ENCODE results near the gene SPON2.

The SPON2 gene

DNA sequence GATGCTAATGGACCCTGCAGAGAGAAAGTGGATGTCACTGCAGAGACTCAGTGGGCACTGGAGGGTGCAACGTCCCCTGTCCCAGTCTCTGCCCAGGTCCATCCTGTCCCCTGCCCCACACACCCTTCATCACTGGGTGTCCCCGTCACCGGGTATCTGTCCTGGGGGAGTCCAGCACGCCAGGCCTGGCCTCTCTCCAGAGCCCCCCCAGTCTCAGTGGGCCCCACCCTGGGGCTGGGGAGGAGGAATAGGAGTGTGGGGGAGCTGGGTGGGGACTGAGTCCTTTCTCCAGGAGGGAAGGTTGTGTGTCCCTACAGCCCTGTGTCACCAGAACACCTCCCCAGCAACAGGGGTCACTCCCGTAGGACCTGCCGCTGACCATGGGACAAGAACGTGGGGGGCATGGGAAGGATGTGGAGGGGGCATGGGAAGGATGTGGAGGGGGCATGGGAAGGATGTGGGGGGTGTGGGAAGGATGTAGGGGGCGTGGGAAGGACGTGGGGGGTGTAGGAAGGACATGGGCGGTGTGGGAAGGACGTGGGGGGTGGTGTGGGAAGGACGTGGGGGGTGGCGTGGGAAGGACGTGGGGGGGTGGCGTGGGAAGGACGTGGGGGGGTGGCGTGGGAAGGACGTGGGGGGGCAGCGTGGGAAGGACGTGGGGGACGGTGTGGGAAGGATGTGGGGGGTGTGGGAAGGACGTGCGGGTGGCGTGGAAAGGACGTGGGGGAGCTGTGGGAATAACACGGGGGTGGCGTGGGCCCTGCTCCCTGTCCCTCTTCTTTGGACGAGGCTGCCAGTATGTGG, 21.0 kb upstream of the SPON2 start:
- DNase-seq: no peak

DNA sequence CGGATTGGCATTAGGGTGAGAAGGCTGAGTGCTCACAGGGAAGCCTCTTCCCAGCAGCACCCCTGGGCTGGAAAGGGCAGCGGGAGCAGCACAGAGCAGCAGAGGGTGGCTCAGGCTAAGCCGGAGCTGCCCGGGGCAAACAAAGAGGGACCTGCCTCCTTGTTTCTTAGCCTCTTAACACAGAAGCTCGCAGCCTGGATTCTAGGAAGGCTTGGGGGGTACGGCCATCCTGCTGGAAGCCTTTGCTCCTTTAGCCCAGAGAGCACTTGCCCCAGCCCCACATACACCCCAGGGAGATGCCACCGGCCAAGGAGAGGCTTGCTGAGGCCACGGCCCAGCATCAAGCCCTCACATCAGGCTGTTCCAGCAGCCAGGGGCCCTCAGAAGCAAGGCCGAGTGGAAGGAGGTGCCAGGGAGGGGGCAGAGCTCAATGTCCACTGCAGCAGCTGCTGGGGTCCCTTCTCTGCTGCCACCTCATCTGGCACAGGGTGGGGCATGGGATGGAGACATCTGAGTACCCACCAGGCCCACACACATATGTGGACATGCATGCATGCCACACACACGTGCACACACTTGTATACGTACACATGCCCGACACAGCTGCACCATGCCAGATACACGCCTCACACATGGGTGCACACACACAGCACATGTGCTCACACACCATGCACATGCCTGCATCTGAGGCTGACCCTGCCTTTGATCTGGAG, 20.3 kb upstream of the SPON2 start:
- DNase-seq: no peak

DNA sequence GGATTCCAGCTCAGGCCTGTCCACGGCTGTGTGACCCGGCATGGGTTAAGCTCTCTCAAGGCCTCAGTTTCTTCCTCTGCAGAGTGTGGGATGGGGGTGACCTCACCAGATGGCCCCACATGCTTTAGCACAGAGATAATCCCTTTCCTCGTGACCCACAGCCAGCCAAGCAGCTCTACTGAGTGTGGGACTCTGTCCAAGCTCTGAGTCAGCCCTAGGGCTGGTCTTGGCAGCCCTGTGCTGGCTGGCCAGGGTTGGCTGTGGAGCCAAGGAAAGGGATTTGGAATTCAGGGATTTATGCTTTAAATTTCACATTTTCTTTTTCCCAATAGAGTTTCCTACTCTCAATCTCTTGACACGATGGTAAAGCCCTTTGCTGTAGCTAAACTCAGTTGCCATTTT, 19.7 kb upstream of the SPON2 start:
- DNase-seq: no peak

DNA sequence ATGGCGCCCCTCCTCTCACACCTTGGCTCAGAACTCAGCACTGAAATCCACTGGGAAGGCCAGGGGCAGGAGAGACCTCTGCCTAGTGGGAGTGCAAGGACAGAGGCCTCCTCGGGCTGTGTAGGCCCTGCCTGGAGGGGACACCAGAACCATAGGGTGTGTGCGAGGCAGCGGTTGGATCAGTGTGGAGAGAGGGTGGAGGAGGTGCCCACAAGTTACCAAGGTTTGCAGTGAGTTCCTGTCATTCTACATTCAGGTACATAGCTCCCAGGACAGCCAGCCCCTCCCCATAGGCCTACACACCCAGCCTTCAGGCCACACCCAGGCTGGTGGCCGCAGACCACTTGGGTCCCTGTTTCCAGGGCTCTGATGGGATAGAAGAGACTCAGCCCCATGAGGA, 19.2 kb upstream of the SPON2 start:
- DNase-seq: no peak

DNA sequence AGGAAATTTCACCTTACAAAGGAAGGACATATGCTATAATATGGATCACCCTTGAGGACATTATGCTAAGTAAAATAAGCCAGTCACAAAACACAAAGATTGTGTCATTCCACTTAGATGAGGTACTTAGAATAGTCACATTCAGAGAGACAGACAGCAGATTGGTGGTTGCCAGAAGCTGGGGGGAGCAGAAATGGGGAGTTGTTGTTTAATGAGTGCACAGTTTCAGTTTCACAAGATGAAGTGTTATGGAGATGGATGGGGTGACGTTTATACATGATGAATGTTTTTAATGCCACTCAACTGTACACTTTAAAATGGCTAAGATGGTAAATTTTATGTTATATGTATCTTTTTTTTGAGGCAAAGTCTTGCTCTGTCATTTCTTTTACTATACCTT, 14.8 kb upstream of the SPON2 start:
- peak in 1 of 2 donors; percentile 77 for DNase-seq

DNA sequence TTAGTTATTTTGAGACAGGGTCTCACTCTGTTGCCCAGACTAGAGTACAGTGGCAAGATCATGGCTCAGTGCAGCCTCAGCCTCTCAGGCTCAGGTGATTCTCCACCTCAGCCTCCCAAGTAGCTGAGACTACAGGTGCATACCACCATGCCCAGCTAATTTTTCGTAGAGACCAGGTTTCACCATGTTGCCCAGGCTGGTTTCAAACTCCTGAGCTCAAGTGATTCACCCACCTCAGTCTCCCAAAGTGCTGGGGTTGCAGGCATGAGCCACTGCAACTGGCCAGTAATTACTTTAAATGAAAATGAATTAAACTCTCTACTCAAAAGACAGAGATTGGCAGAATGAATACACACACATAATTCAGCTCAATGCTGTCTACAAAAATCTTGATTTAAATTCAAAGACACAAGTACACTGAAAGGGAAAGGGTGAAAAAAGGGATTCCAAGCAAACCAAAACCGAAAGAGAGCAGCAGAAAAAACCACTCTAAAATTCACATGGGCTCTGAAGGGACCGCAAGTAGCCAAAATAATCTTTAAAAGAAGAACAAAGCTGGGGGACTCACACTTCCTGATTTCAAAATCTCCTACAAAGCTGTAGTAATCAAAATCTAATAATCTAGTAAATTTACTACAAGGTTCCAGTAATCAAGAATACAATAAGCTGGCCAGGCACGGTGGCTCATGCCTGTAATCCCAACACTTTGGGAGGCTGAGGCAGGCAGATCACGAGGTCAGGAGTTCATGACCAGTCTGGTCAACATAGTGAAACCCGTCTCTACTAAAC, 11.8 kb upstream of the SPON2 start:
- DNase-seq: peak in 1 of 2 donors; percentile 86

DNA sequence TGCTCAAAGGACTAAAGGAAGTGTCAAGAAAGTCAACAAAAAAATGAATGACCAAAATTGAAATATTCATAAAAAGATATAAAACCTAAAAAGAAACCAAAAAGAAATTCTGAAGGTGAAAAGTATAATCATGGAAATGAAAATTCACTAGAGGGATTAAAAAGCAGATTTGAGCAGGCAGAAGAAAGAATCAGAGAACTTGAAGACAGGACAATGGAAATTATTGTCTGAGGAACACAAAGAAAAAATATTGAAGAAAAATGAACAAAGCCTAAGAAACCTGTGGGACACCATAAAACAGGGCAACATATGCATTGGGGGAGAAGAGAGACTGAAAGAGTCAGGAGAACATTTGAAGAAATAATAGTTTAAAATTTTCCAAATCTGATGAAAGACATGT, 9.9 kb upstream of the SPON2 start:
- DNase-seq: no peak

DNA sequence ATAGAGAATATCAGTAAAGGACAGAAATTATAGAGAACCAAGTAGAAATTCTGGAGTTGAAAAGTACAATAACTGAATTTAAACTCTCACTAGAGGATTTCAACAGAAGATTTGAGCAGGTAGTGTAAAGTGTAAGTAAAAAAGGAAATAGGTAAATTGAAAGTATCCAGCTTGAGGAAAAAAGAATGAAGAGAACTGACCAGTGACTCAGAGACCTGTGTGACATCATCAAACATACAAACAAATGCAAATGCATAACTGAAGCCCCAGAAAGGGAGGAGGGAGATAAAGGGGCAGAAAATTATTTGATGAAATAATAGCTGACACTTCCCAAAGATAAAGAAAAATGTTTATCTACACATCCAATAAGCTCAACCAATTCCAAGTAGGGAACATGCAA, 8.3 kb upstream of the SPON2 start:
- no peak for DNase-seq

DNA sequence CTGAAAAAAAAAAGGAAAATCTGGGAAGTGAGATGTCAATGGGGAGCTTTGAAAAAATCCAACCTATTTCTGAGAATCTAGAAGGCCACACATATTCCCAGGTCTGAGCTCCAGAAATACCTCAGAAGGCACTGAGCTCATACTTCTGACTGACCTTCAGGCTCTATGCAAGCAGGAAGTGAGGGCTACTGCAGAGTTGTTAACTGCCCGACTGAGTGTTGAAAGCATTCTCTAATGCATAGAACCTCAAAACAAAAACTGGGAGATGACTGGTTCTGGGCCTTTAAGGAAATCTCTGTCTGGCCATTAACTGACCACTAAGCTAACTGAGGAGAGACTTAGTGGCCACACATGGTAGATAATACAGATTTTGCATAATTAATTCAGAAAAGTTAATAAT, 7.6 kb upstream of the SPON2 start:
- no peak for DNase-seq

DNA sequence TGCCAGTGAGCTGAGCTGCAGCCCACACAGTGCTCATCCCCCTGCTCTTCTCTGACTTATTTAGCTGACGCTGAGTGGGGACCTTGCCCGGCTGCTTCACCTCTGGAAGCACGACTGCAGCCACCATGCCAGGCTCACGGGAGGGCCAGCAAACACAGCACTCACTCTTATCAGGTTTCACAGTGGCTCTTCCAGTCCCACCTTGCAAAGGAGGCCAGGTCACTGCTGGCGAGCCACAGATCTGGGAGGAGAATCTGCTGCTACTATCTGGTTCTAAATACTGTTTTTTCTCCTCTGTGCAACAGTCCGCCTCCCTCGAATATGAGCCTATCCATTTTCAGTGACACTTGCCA, 6.7 kb upstream of the SPON2 start:
- DNase-seq: no peak

DNA sequence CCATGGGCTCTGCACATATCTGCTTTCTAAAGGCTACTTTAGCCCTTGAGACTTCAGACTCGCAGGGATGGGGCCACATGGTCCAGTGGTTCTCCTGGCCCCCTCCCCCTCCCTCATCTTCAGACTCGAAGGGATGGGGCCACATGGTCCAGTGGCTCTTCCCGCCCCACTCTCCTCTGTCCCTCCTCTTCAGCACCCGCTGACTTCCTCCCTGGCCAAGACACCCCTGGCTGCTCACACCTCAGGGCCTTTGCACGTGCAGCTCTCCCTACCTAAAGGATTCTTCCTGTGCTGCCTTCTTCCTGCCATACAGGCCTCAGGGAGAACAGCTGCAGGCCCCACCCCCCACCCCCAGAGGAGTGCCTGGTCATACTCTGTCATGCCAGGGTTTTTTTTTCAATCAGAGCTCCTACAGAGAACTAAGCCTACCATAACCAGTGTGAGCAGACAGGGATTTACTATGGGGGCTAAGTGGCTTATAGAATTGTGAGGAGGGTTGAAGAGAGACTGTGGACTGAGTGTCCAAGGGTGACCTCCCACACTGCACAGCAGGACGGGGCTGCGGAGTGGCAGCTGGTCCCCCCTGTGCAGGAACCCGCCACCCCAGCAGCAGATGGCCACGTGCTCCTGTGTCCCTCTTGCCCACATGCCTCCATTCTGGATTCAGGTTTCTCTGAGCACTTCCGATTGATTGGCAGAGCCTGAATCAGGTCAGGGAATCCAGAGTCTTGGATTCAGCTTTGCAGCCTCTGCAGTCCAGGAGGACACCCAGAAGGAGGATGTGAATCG, 6.1 kb upstream of the SPON2 start:
- no peak for DNase-seq

DNA sequence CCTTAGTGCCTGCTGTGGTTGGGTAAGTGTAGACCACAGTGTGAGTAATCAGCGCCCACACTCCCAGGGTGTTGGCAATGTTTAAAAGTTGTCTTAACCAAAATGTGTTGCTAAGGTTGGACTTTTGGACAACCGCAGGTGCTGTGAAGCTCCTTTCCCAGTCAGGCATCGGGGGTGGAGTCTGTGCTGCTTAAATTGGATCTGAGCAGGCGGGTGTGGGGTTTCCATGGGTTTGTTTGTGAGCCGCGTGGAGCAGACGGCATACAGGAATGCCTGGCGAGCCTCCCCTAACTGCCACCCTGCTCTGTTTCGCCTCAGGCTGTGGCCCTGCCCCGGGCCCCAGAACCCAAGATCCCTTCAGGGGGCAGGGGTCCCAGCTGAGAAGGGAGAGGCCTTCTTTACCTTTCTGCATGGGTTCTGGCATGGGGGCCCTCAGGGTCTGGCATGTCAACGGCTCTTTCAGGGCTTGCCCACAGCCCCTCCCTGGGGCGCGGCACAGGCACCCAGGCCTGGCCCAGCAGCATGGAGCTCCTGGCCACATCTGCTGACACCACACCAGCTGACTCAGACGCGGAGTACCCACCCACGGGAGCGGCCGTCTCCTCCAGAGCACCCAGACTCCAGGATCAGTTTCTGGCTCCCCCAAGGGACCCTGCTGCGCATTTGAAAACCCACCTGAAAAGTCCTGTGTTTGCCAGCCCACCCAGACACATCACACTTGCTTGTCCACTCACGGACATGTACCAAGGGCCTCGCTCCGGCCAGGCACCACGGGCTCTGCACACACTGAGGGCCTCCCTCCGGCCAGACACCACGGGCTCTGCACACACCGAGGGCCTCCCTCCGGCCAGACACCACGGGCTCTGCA, 5.1 kb upstream of the SPON2 start:
- no peak for DNase-seq

DNA sequence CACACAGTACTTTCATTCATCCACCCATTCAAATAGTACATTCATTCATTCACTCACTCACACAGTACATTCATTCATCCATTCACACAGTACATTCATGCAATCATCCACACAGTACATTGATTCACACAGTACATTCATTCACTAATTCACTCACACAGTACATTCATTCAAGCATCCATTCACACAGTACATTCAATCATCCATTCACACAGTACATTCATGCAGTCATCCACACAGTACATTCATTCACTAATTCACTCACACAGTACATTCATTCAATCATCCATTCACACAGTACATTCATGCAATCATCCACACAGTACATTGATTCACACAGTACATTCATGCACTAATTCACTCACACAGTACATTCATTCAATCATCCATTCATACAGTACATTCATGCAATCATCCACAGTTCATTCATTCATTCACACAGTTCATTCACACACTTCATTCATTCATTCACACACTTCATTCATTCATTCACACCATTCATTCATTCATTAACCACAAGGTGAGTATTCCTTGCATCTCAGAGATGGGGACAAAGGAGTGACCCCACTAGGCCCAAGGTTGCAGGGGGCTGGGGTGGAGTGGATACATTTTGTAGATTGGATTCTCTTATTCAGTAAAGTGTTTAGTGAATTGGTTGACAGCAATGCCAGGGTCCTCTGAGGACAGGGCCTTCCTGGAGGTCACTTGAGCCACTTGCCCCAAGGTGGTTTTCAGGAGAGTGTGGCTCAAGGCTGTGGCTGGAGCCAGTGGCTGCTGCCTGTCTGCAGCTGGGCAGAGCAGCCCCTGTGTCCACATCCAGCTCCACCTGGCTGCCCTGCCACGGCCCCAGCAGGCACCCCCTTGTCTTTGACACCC, 4.3 kb upstream of the SPON2 start:
- DNase-seq: no peak

DNA sequence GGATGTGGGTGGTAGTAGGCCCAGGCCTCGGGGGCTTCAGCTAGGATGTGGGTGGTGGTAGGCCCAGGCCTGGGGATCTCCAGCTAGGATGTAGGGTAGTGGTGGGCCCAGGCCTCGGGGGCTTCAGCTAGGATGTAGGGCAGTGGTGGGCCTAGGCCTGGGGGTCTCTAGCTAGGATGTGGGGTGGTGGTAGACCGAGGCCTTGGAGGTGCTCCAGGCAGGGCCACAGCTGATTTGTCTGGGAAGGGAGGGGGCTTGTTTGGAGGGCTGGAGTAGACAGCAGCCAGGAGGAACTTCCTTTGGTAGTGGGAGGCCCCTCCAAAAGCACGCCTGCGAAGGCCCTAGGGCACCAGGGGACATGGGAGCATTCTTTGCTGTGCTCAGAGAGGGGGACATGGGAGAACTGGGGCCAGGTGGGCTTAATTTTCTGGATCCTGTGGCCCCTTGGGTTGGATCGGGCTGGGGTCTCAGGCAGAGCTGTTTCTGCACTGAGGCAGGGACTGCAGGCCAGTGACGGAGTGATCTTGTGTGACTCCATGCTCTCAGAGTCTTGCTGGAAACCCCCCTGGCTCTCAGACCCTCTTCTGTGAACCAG, 3.3 kb upstream of the SPON2 start:
- DNase-seq: no peak

DNA sequence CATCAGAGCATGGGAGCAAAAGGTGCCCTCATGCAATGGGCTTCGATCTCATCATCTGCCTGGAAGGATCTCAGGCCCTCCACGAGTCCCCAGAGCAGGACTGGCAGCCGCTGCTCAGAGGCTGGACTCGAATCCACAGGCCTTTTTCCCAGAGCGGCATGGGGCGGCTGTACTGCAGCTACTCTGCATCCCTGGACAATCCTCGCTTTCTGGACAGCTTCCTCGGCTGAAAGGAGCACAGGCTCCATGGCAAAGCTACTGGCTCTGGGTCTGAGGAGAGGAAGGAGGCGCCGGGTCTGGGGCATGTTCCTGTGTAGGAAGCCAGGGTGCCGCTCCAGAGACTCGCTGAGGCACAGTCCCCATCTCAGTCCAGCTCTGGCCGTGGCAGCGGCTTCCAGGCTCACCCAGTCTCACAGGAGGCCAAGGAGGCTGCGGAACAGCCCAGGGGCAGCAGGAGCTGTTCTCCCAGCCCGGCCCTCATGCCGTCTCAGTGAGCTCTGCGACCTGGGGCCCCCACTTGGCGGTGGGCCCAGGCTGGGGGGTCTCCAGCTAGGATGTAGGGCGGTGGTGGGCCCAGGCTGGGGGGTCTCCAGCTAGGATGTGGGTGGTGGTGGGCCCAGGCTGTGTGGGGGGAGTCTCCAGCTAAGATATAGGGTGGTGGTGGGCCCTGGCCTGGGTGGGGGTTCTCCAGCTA, 2.7 kb upstream of the SPON2 start:
- DNase-seq: no peak

DNA sequence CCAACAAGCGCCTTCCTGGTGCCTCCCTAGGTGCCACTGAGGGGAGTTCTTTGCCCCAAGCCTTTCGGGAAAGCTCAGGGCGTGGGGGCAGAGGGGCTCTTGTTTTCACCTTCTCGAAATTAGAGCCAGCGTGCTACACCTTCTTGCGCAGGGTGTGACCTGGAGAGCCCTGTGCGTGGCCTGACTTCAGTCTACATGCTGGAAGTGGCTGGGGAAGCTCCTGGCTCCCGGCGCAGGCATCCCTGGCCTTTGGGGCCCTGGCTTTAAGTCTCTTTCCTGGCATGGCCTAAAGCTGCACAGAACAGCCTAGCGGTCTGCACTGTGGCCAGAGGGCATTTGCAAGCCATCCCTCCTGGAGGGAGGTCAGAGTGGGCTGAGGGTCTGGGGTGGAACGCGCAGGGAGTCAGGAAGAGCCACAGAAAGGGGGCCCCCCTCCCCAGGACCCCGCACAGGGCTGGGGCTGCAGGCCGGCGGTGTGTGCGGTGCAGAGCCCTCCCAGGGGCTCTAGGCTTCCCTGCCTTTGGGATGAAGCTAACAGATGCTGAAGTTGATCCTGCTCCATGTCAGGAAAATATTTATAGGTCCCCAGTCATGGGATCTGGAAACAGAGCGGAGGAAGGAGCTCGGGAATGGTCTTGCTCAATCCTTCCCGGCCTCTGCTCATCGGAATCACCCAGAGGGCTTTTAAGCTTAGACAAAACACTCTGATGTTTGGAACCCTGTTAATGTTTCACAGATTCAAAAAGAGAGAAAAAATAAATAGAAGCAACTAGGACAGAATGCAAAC, 781 bp upstream of the SPON2 start:
- DNase-seq: no peak

DNA sequence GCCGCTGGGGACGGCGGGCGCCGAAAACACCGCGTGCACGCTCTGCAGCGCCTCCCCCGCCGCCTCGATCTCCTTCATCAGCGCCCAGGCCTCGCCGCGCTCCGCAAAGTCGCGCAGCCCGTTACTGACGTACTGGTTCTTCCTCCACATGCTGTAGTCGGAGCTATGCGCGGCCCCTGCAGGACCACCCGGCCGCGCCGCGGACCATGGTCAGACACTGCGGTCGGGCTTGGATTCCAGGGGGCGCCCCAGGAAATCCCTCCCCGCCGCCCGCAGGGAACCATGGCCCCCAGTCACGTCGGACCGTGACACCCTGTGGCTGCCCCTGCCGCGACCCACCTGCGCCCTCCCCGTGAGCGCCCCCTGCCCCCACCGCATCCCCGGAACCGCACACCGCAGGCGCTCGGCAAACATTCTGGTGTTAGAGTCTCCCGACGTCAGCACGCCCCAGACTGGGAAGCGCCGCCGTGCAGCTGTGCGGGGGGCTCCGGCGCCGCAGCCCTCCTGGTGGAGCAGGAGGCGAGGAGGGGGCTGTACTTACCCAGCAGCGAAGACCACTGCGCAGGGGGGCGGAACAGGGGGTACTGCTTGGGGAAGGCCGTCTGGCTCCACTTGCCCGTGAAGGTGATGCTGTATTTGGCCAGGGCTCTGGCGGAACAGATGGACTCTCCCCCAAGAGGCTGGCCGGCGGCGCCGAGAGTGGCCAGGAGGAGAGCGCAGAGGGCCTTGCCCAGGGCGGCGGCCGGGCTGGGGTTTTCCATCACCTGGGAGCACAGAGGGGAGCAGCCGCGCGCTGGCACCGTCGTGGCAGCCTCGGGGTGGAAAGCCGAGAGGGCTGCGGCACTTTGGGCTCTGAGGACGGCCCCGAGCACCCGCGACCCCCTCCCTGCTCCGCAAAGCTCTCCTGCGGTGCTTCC, 814 bp downstream of the SPON2 start:
- no peak for DNase-seq

DNA sequence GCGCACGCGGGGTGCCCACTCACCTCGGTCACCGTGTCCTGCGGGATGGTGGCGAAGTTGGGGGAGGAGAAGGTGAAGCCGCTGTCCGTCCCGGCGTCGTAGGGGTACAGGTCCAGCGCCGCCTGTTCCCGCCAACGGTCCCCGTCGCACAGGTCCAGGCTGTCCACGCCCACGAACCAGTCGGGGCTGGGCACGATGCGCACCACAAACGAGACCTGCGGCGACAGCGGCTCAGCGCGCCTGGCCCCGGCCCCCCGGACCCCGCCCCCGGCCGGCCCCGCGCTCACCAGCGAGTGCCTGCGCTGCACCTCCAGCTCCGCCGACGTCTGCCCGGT, 1.4 kb downstream of the SPON2 start:
- no peak for DNase-seq
